Measurements from ENCODE around the gene PLXNA4. TPM values are rescaled to one million over a fixed set of nuclear protein-coding genes. Genes with fewer than 3 reads are reported as not detected.

Gene PLXNA4
- total RNA-seq, 1 donor from 2014 or later, result 3.3 TPM

DNA sequence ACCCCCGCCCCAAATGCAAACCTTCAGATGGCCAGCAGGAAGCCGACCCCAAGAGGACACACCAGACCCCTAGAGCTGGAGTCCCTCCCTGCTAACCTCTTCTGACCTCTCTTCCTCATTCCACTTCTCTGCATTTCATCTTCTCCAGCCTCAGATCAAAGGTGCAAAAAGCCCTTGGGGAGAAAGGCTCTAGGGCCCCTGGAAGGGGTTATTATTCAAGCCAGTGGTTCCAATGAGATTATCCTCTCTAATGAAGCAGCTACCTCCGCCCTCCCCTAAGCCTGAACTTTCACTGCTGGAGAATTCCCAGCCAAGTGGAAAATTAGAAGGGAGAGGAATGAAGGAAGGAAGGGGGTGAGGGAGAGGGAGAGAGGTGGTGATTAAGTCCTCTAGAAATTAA lies 343.9 kb downstream of the PLXNA4 start:
- FAIRE-seq (no peak), DNase-seq (ENCODE audit: low read depth) (no peak)
- H3K4me1 ChIP-seq (ENCODE audit: insufficient read depth, low read length), result no peaks in the 10 kb centered on the region
- no peak overlapping the region for H3K4me2 ChIP-seq (ENCODE audit: low read length)
- no peak overlapping the region for H3K27ac ChIP-seq (ENCODE audit: low read depth, low read length)
- H3K4me3 Mint-ChIP-seq (ENCODE audit: unreplicated experiment), result no peak overlapping the region
- H3K79me2 ChIP-seq (ENCODE audit: insufficient read depth, low read length), result no peaks in the 10 kb centered on the region
- no peak overlapping the region for H2AFZ ChIP-seq (ENCODE audit: low read depth, low read length)
- peaks cover 2% of the 10 kb centered on the region for H3K4me1 Mint-ChIP-seq (ENCODE audit: low read depth, unreplicated experiment)
- no peaks in the 10 kb centered on the region for H4K20me1 ChIP-seq (ENCODE audit: insufficient read depth, low read length)
- H3K27ac Mint-ChIP-seq (ENCODE audit: unreplicated experiment), result no peak overlapping the region
- H3K36me3 Mint-ChIP-seq (ENCODE audit: low read depth, unreplicated experiment), result no peaks in the 10 kb centered on the region
- TF ChIP-seq EZH2 (IDR thresholded peaks at IDR 0.05; ENCODE audit: insufficient read depth, low read length), result no peak
- TF ChIP-seq, protein P1, sequence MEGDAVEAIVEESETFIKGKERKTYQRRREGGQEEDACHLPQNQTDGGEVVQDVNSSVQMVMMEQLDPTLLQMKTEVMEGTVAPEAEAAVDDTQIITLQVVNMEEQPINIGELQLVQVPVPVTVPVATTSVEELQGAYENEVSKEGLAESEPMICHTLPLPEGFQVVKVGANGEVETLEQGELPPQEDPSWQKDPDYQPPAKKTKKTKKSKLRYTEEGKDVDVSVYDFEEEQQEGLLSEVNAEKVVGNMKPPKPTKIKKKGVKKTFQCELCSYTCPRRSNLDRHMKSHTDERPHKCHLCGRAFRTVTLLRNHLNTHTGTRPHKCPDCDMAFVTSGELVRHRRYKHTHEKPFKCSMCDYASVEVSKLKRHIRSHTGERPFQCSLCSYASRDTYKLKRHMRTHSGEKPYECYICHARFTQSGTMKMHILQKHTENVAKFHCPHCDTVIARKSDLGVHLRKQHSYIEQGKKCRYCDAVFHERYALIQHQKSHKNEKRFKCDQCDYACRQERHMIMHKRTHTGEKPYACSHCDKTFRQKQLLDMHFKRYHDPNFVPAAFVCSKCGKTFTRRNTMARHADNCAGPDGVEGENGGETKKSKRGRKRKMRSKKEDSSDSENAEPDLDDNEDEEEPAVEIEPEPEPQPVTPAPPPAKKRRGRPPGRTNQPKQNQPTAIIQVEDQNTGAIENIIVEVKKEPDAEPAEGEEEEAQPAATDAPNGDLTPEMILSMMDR (IDR thresholded peaks at IDR 0.05; ENCODE audit: insufficient read depth, low read depth, low read length), result no peak
- no peak overlapping the region for H3K4me3 ChIP-seq (ENCODE audit: insufficient read depth, low read depth, low read length)
- no peaks in the 10 kb centered on the region for H3K9me3 Mint-ChIP-seq (ENCODE audit: unreplicated experiment)
- no peaks in the 10 kb centered on the region for H3K9me3 ChIP-seq (ENCODE audit: insufficient read depth, low read depth, low read length)
- no peaks in the 10 kb centered on the region for H3K27me3 ChIP-seq (ENCODE audit: insufficient read depth, low read length)
- H3K9ac ChIP-seq (ENCODE audit: low read length), result no peak overlapping the region
- H3K27me3 Mint-ChIP-seq (ENCODE audit: low read depth, unreplicated experiment), result peaks cover 58% of the 10 kb centered on the region
- no peaks in the 10 kb centered on the region for H3K36me3 ChIP-seq (ENCODE audit: insufficient read depth, low read length)

DNA sequence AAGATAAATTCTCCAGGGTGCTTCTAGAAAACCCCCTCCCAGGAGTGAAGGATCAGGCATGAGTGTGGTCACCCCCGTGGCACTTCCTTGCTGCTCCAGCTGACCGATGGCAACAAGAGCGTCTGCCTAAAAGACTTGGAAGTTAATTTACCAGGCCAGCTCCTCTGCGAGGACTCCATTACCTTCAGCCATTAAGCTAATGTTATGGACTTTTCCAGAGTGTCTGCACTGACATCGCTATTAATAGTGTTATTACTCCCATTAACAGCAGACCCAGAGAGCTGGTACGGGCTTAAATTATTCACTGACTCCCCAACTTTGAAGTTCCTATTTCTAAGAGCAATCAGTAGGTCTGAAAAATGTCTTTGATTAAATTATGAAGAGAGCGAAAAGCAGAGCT lies 345.8 kb downstream of the PLXNA4 start:
- Histone ChIP-seq H3K79me2 (ENCODE audit: insufficient read depth, low read length) (no peaks in the 10 kb centered on the region), H3K27me3 (ENCODE audit: insufficient read depth, low read length) (no peaks in the 10 kb centered on the region), H3K4me3 (ENCODE audit: insufficient read depth, low read depth, low read length) (no peak overlapping the region), H3K27ac (ENCODE audit: low read depth, low read length) (no peak overlapping the region), H3K4me1 (ENCODE audit: insufficient read depth, low read length) (no peaks in the 10 kb centered on the region), H3K36me3 (ENCODE audit: insufficient read depth, low read length) (no peaks in the 10 kb centered on the region), H4K20me1 (ENCODE audit: insufficient read depth, low read length) (no peaks in the 10 kb centered on the region), H3K4me2 (ENCODE audit: low read length) (no peak overlapping the region), H2AFZ (ENCODE audit: low read depth, low read length) (no peak overlapping the region), H3K9ac (ENCODE audit: low read length) (no peak overlapping the region), H3K9me3 (ENCODE audit: insufficient read depth, low read depth, low read length) (no peaks in the 10 kb centered on the region)
- Mint-ChIP-seq H3K9me3 (ENCODE audit: unreplicated experiment) (no peaks in the 10 kb centered on the region), H3K4me3 (ENCODE audit: unreplicated experiment) (no peak overlapping the region), H3K27me3 (ENCODE audit: low read depth, unreplicated experiment) (peaks cover 55% of the 10 kb centered on the region), H3K4me1 (ENCODE audit: low read depth, unreplicated experiment) (peaks cover 2% of the 10 kb centered on the region), H3K27ac (ENCODE audit: unreplicated experiment) (no peak overlapping the region), H3K36me3 (ENCODE audit: low read depth, unreplicated experiment) (no peaks in the 10 kb centered on the region)
- FAIRE-seq, result no peak
- no peak for DNase-seq (ENCODE audit: low read depth)
- TF ChIP-seq, protein P1 (IDR thresholded peaks at IDR 0.05; ENCODE audit: insufficient read depth, low read depth, low read length), result no peak
- TF ChIP-seq EZH2 (IDR thresholded peaks at IDR 0.05; ENCODE audit: insufficient read depth, low read length), result no peak

DNA sequence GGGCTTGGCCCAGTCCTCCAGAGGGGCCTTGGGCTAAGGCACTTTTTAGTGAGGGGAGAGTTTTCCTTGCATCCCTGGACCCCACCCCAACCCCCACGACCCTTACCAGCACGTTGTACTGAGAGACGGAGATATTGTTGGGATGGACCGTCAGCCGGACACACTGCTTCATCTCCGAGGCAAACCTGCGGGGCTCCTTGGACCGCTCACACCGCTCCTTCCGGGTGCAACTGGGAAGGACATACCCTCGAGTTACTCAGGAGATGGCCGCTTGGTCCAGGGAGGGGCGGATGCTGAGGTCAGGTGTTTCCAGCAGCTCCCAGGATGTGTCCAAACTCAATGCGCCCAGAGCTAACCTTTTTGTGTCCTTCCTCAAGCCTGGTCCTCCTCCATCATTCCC lies 348.0 kb downstream of the PLXNA4 start:
- no peak overlapping the region for H3K27ac Mint-ChIP-seq (ENCODE audit: unreplicated experiment)
- Histone ChIP-seq H3K27me3 (ENCODE audit: insufficient read depth, low read length) (no peaks in the 10 kb centered on the region), H2AFZ (ENCODE audit: low read depth, low read length) (no peak overlapping the region), H3K4me1 (ENCODE audit: insufficient read depth, low read length) (no peaks in the 10 kb centered on the region), H3K4me2 (ENCODE audit: low read length) (no peak overlapping the region), H3K27ac (ENCODE audit: low read depth, low read length) (no peak overlapping the region), H3K36me3 (ENCODE audit: insufficient read depth, low read length) (no peaks in the 10 kb centered on the region), H3K79me2 (ENCODE audit: insufficient read depth, low read length) (no peaks in the 10 kb centered on the region), H3K9me3 (ENCODE audit: insufficient read depth, low read depth, low read length) (no peaks in the 10 kb centered on the region), H4K20me1 (ENCODE audit: insufficient read depth, low read length) (no peaks in the 10 kb centered on the region), H3K9ac (ENCODE audit: low read length) (no peak overlapping the region), H3K4me3 (ENCODE audit: insufficient read depth, low read depth, low read length) (no peak overlapping the region)
- TF ChIP-seq, protein P1 (IDR thresholded peaks at IDR 0.05; ENCODE audit: insufficient read depth, low read depth, low read length), result no peak
- no peak for TF ChIP-seq EZH2 (IDR thresholded peaks at IDR 0.05; ENCODE audit: insufficient read depth, low read length)
- no peak overlapping the region for H3K4me3 Mint-ChIP-seq (ENCODE audit: unreplicated experiment)
- no peak for FAIRE-seq
- H3K9me3 Mint-ChIP-seq (ENCODE audit: unreplicated experiment), result peaks cover 4% of the 10 kb centered on the region
- peaks cover 2% of the 10 kb centered on the region for H3K4me1 Mint-ChIP-seq (ENCODE audit: low read depth, unreplicated experiment)
- H3K27me3 Mint-ChIP-seq (ENCODE audit: low read depth, unreplicated experiment), result peaks cover 58% of the 10 kb centered on the region
- H3K36me3 Mint-ChIP-seq (ENCODE audit: low read depth, unreplicated experiment), result peaks cover 9% of the 10 kb centered on the region
- no peak for DNase-seq (ENCODE audit: low read depth)

Data from astrocyte (in vitro differentiated cells and primary cell).